ENCODE measurements around the gene FARS2. TPM values are rescaled to one million over a fixed set of nuclear protein-coding genes. Genes with fewer than 3 reads are reported as not detected.
A peak's percentile ranks its signal among the peaks of the same experiment; 100 is the strongest.

Gene FARS2
- total and polyA plus RNA-seq, 7 donors: 10.6 to 17.5 (median 14.4) TPM

GRCh38 chr6:5782783-5783547 is 521.7 kb downstream of the FARS2 start:
- Histone ChIP-seq H3K9me3 (no peaks in the 10 kb centered on the region), H3K36me3 (ENCODE audit: insufficient read depth in 1 of 2, low read depth in 1 of 2) (no peaks in the 10 kb centered on the region), H3K27me3 (ENCODE audit: insufficient read depth in 3 of 3, low read length in 2 of 3) (no peaks in the 10 kb centered on the region), H3K27ac (peak overlapping the region; percentile 77), H3K4me1 (peaks cover 8% of the 10 kb centered on the region), H3K4me3 (peak overlapping the region; percentile 31)
- DNase-seq (peak; percentile 62 to 86), ATAC-seq (peak; percentile 93 to 98 (median 96))
- TF ChIP-seq CTCF (IDR thresholded peaks at IDR 0.05): no peak
- 44 to 48% (median 45%) methylated on average over 26 of the region's 26 CpGs for WGBS, 3 donors
- intact Hi-C loops (cut with DNase I): no loop called here

GRCh38 chr6:5783584-5784089 is 522.3 kb downstream of the FARS2 start:
- no peaks in the 10 kb centered on the region for H3K27me3 ChIP-seq (ENCODE audit: insufficient read depth in 3 of 3, low read length in 2 of 3)
- H3K27ac ChIP-seq: no peak overlapping the region
- no peak overlapping the region for H3K4me3 ChIP-seq
- H3K36me3 ChIP-seq (ENCODE audit: insufficient read depth in 1 of 2, low read depth in 1 of 2): no peaks in the 10 kb centered on the region
- DNase-seq (no peak), ATAC-seq (peak in 1 of 4 donors; percentile 19)
- TF ChIP-seq CTCF (IDR thresholded peaks at IDR 0.05): no peak
- intact Hi-C loops (cut with DNase I): no loop called here
- peaks cover 8% of the 10 kb centered on the region for H3K4me1 ChIP-seq
- 88 to 91% (median 91%) methylated on average over 19 of the region's 19 CpGs for WGBS, 3 donors
- no peaks in the 10 kb centered on the region for H3K9me3 ChIP-seq

- H3K27me3 ChIP-seq (ENCODE audit: insufficient read depth in 3 of 3, low read length in 2 of 3): no peaks in the 10 kb centered on the region
- no peak overlapping the region for H3K4me3 ChIP-seq
- DNase-seq (no peak), ATAC-seq (no peak)
- no peak for TF ChIP-seq CTCF (IDR thresholded peaks at IDR 0.05)
- intact Hi-C loops (cut with DNase I): no loop called here
- no peak overlapping the region for H3K27ac ChIP-seq
- H3K36me3 ChIP-seq (ENCODE audit: insufficient read depth in 1 of 2, low read depth in 1 of 2): no peaks in the 10 kb centered on the region
- H3K9me3 ChIP-seq: no peaks in the 10 kb centered on the region
- peaks cover 8% of the 10 kb centered on the region for H3K4me1 ChIP-seq
- WGBS, 3 donors: 82 to 92% (median 91%) methylated on average over 8 of the region's 8 CpGs
These were observed 523.9 kb downstream of the FARS2 start for GRCh38 chr6:5785249-5785648.

GRCh38 chr6:5786321-5786968 is 525.1 kb downstream of the FARS2 start:
- Histone ChIP-seq H3K27me3 (ENCODE audit: insufficient read depth in 3 of 3, low read length in 2 of 3) (no peaks in the 10 kb centered on the region), H3K36me3 (ENCODE audit: insufficient read depth in 1 of 2, low read depth in 1 of 2) (no peaks in the 10 kb centered on the region), H3K27ac (no peak overlapping the region), H3K4me3 (no peak overlapping the region), H3K9me3 (no peaks in the 10 kb centered on the region), H3K4me1 (peaks cover 8% of the 10 kb centered on the region)
- ATAC-seq (no peak), DNase-seq (no peak)
- no peak for TF ChIP-seq CTCF (IDR thresholded peaks at IDR 0.05)
- intact Hi-C loops (cut with DNase I): no loop called here
- 63 to 74% (median 64%) methylated on average over 10 of the region's 10 CpGs for WGBS, 3 donors
